Measurements from ENCODE around the gene SPINK8. TPM values are rescaled to one million over a fixed set of nuclear protein-coding genes. Genes with fewer than 3 reads are reported as not detected.

SPINK8 gene
- total RNA-seq, 1 experiment from 2014 or later: not detected

DNA sequence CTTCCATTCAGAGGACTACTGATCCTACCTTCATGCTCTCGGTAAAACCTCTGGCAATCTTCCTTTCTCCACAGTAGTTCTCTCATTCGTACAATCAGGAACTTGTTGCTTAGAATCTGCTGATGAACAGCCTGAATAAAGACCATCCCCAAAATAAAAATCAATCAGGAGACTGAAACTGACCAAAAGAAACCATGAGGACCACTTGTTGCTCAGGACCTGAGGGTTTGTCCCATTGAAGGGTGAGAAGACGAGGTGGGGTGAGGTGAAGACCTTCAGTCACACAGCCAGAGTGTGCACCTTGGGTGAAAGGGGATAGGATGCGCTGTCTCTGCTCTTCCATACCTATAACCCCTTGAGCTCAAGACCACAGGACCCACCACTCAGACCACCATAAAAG is 36.8 kb downstream of the SPINK8 start:
- Histone ChIP-seq H4K20me1 (ENCODE audit: insufficient read depth) (no peaks in the 10 kb centered on the region), H3K36me3 (ENCODE audit: control insufficient read depth in 1 of 2, insufficient read depth in 2 of 2, low read length in 2 of 2) (peaks cover 9 to 27% of the 10 kb centered on the region in 2 experiments; a peak in 2 of 4 replicates), H3K9me3 (ENCODE audit: control insufficient read depth in 1 of 2, insufficient read depth in 1 of 2, low read depth in 1 of 2, low read length in 2 of 2) (no peaks in the 10 kb centered on the region), H3K79me2 (ENCODE audit: insufficient read depth, low read length) (peaks cover 13% of the 10 kb centered on the region), H3K4me3 (replicated peaks in 1 of 2; ENCODE audit: low read depth in 1 of 2, low read length in 2 of 2) (no peak overlapping the region), H3K4me1 (ENCODE audit: control insufficient read depth in 1 of 2, insufficient read depth in 2 of 2, low read length in 2 of 2) (peaks cover 7 to 14% of the 10 kb centered on the region in 2 experiments), H3K4me2 (ENCODE audit: low read length) (no peak overlapping the region), H3K27ac (ENCODE audit: low read depth, low read length) (no peak overlapping the region), H3K27me3 (ENCODE audit: insufficient read depth, low read length) (no peaks in the 10 kb centered on the region), H3K9ac (ENCODE audit: low read length) (no peak overlapping the region), H2AFZ (ENCODE audit: low read depth, low read length, poor library complexity, severe bottlenecking) (no peak overlapping the region), H3K9me2 (ENCODE audit: insufficient read depth) (no peaks in the 10 kb centered on the region)
- CTCF ChIA-PET: no interaction called here
- intact Hi-C loops (cut with micrococcal nuclease): no loop called here
- POLR2A ChIA-PET: no interaction called here
- RAD21 ChIA-PET (ENCODE audit: low non-redundant PET in 1 of 2, low total read pairs in 2 of 2, uncharacterized antibody in 2 of 2, unreplicated experiment in 2 of 2): no interaction called here
- DNase-seq (ENCODE audit: low read depth, low spot score) (no peak), ATAC-seq (no peak)
- TF ChIP-seq ELF1 (IDR thresholded peaks at IDR 0.05; ENCODE audit: borderline replicate concordance, low read depth) (no peak), POLR2A (IDR thresholded peaks at IDR 0.05; ENCODE audit: borderline replicate concordance, extremely low read depth, insufficient read depth, insufficient read length) (no peak), EGR1 (IDR thresholded peaks at IDR 0.05; ENCODE audit: low read depth) (no peak), TCF7L2 (IDR thresholded peaks at IDR 0.05; ENCODE audit: borderline replicate concordance, extremely low read depth, insufficient read depth, insufficient read length) (no peak), SRF (IDR thresholded peaks at IDR 0.05; ENCODE audit: low read depth) (no peak), POLR2AphosphoS5 (IDR thresholded peaks at IDR 0.05; ENCODE audit: low read depth, low read length) (no peak), SP1 (IDR thresholded peaks at IDR 0.05; ENCODE audit: low read depth) (no peak), JUND (IDR thresholded peaks at IDR 0.05) (no peak), RAD21 (IDR thresholded peaks at IDR 0.05; ENCODE audit: low read depth) (no peak), ZNF274 (IDR thresholded peaks at IDR 0.05; ENCODE audit: low read depth, low read length) (no peak), FOSL1 (IDR thresholded peaks at IDR 0.05; ENCODE audit: low read depth) (no peak), EZH2 (IDR thresholded peaks at IDR 0.05) (no peak), CEBPB (IDR thresholded peaks at IDR 0.05; ENCODE audit: low read depth) (no peak), YY1 (IDR thresholded peaks at IDR 0.05; ENCODE audit: extremely low read depth, insufficient replicate concordance, low read depth, low read length) (no peak)
- TF ChIP-seq, protein P1, sequence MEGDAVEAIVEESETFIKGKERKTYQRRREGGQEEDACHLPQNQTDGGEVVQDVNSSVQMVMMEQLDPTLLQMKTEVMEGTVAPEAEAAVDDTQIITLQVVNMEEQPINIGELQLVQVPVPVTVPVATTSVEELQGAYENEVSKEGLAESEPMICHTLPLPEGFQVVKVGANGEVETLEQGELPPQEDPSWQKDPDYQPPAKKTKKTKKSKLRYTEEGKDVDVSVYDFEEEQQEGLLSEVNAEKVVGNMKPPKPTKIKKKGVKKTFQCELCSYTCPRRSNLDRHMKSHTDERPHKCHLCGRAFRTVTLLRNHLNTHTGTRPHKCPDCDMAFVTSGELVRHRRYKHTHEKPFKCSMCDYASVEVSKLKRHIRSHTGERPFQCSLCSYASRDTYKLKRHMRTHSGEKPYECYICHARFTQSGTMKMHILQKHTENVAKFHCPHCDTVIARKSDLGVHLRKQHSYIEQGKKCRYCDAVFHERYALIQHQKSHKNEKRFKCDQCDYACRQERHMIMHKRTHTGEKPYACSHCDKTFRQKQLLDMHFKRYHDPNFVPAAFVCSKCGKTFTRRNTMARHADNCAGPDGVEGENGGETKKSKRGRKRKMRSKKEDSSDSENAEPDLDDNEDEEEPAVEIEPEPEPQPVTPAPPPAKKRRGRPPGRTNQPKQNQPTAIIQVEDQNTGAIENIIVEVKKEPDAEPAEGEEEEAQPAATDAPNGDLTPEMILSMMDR (IDR thresholded peaks at IDR 0.05 in 2 of 3, conservative IDR thresholded peaks at IDR 0.05 in 1 of 3; ENCODE audit: borderline replicate concordance in 1 of 3, insufficient read depth in 1 of 3, low read depth in 2 of 3, low read length in 2 of 3): no peak
- TF ChIP-seq, protein P2, sequence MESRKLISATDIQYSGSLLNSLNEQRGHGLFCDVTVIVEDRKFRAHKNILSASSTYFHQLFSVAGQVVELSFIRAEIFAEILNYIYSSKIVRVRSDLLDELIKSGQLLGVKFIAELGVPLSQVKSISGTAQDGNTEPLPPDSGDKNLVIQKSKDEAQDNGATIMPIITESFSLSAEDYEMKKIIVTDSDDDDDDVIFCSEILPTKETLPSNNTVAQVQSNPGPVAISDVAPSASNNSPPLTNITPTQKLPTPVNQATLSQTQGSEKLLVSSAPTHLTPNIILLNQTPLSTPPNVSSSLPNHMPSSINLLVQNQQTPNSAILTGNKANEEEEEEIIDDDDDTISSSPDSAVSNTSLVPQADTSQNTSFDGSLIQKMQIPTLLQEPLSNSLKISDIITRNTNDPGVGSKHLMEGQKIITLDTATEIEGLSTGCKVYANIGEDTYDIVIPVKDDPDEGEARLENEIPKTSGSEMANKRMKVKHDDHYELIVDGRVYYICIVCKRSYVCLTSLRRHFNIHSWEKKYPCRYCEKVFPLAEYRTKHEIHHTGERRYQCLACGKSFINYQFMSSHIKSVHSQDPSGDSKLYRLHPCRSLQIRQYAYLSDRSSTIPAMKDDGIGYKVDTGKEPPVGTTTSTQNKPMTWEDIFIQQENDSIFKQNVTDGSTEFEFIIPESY (IDR thresholded peaks at IDR 0.05; ENCODE audit: extremely low read depth, insufficient replicate concordance, low read length): no peak
- TF ChIP-seq, protein P3, sequence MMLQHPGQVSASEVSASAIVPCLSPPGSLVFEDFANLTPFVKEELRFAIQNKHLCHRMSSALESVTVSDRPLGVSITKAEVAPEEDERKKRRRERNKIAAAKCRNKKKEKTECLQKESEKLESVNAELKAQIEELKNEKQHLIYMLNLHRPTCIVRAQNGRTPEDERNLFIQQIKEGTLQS (IDR thresholded peaks at IDR 0.05): no peak
- no TSS peak for BruUV-seq (replicated peaks)
